Breast epithelium (tissue), 4 donors: ENCODE data around the gene RHBDF2. TPM values are rescaled to one million over a fixed set of nuclear protein-coding genes. Genes with fewer than 3 reads are reported as not detected.

ENCODE experiments used
- DNase-seq, 2 donors: peaks; one replicate each; pipeline ENCODE4 v3.0.0-alpha.2; 2019; ENCODE audit warnings: low spot score in 2 of 2
- H3K27ac ChIP-seq, 2 donors: fragments of 200-600 bp; sonication (generic) in 1 of 2; one replicate each; pipeline ENCODE4 v1.5.1; 2016 to 2019; ENCODE audit warnings: mild to moderate bottlenecking in 1 of 2
- H3K27me3 ChIP-seq, 2 donors: fragments of 200-600 bp; sonication (generic) in 1 of 2; one replicate each; pipeline versions ENCODE4 v1.5.1 to v1.6.0; 2017 to 2019; ENCODE audit warnings: control low read depth in 1 of 2, mild to moderate bottlenecking in 1 of 2
- H3K36me3 ChIP-seq: fragments of 200-600 bp; one replicate; pipeline ENCODE4 v1.5.1; 2019
- H3K4me1 ChIP-seq, 2 donors: fragments of 200-600 bp; sonication (generic); one replicate each; pipeline ENCODE4 v1.5.1; 2016 to 2019; ENCODE audit warnings: control low read depth in 1 of 2
- H3K4me3 ChIP-seq, 3 donors: fragments of 200-600 bp; sonication (generic); 1 replicate in 2 of 3; 2 replicates in 1 of 3; pipeline ENCODE4 v1.5.1; 2016 to 2019; ENCODE audit warnings: mild to moderate bottlenecking in 3 of 3, moderate library complexity in 2 of 3
- H3K9me3 ChIP-seq, 2 donors: fragments of 200-600 bp; sonication (generic) in 1 of 2; one replicate each; pipeline ENCODE4 v1.5.1; 2016 to 2019; ENCODE audit warnings: control low read depth in 1 of 2
- CTCF ChIP-seq, 3 donors: fragments of 450-650 bp; IDR thresholded peaks; one replicate each; pipeline ENCODE4 v1.5.1; 2016 to 2017; ENCODE audit warnings: antibody characterized with exemption in 3 of 3, mild to moderate bottlenecking in 3 of 3, moderate library complexity in 3 of 3
- POLR2A ChIP-seq: fragments of 450-650 bp; IDR thresholded peaks from one replicate; pipeline ENCODE4 v1.6.1; 2016; ENCODE audit warnings: antibody characterized with exemption, mild to moderate bottlenecking, moderate library complexity
- POLR2AphosphoS5 ChIP-seq, 3 donors: sonication (generic); formaldehyde crosslinking; IDR thresholded peaks; one replicate each; pipeline ENCODE4 v1.6.1; 2017; ENCODE audit warnings: antibody characterized with exemption in 3 of 3
- intact Hi-C: fragments of 100-400 bp; cut with DNase I; formaldehyde crosslinking; loops from one replicate; pipeline ENCODE4 v1.15.1; 2023; ENCODE audit warnings: low total_unique reads
- total RNA-seq, 3 donors: library from RNA; depleted of rRNA; stranded (reverse); fragments of >200 nt; gene quantifications; one replicate each; pipeline ENCODE4 v1.1.0, GENCODE V29; 2016

The RHBDF2 gene
- total RNA-seq, 3 donors from 2014 or later: 13.4 to 35.5 (median 26.8) TPM

GRCh38 chr17:76492123-76492988 is 8.9 kb downstream of the RHBDF2 start:
- DNase-seq: no peak
- Histone ChIP-seq H3K9me3 (no peaks in the 10 kb centered on the region), H3K36me3 (no peaks in the 10 kb centered on the region), H3K4me3 (peak overlapping the region; percentile 3 to 23 (median 5)), H3K27me3 (no peaks in the 10 kb centered on the region), H3K27ac (peak overlapping the region; percentile 10 to 77), H3K4me1 (peaks cover 0 to 7% of the 10 kb centered on the region in 2 donors)
- intact Hi-C loops: no loop called here
- TF ChIP-seq POLR2A (no peak), POLR2AphosphoS5 (IDR thresholded peaks at IDR 0.05) (no peak), CTCF (IDR thresholded peaks at IDR 0.05) (no peak)

GRCh38 chr17:76491271-76492122 is 9.7 kb downstream of the RHBDF2 start:
- Histone ChIP-seq H3K4me1 (peaks cover 0 to 7% of the 10 kb centered on the region in 2 donors), H3K27me3 (no peaks in the 10 kb centered on the region), H3K36me3 (no peaks in the 10 kb centered on the region), H3K9me3 (no peaks in the 10 kb centered on the region), H3K4me3 (no peak overlapping the region), H3K27ac (peak overlapping the region in 1 of 2 donors; percentile 77)
- TF ChIP-seq POLR2AphosphoS5 (IDR thresholded peaks at IDR 0.05): no peak
- no peak for TF ChIP-seq CTCF (IDR thresholded peaks at IDR 0.05)
- no peak for TF ChIP-seq POLR2A
- no peak for DNase-seq
- intact Hi-C loops: no loop called here

- Histone ChIP-seq H3K4me3 (no peak overlapping the region), H3K9me3 (no peaks in the 10 kb centered on the region), H3K27me3 (no peaks in the 10 kb centered on the region), H3K4me1 (peaks cover 0 to 7% of the 10 kb centered on the region in 2 donors), H3K36me3 (no peaks in the 10 kb centered on the region), H3K27ac (no peak overlapping the region)
- no peak for DNase-seq
- intact Hi-C loops: no loop called here
- no peak for TF ChIP-seq CTCF (IDR thresholded peaks at IDR 0.05)
- no peak for TF ChIP-seq POLR2AphosphoS5 (IDR thresholded peaks at IDR 0.05)
- no peak for TF ChIP-seq POLR2A
Observed at GRCh38 chr17:76490112-76490710, 11.0 kb downstream of the RHBDF2 start.

- no peaks in the 10 kb centered on the region for H3K9me3 ChIP-seq
- TF ChIP-seq POLR2AphosphoS5 (IDR thresholded peaks at IDR 0.05) (no peak), CTCF (IDR thresholded peaks at IDR 0.05) (no peak), POLR2A (no peak)
- no peaks in the 10 kb centered on the region for H3K27me3 ChIP-seq
- DNase-seq: no peak
- no peaks in the 10 kb centered on the region for H3K36me3 ChIP-seq
- no peak overlapping the region for H3K4me3 ChIP-seq
- no peak overlapping the region for H3K27ac ChIP-seq
- intact Hi-C loops: no loop called here
- no peaks in the 10 kb centered on the region for H3K4me1 ChIP-seq
Observed at GRCh38 chr17:76487451-76488192, 13.6 kb downstream of the RHBDF2 start.
